ENCODE measurements around the gene C6orf58.

DNA sequence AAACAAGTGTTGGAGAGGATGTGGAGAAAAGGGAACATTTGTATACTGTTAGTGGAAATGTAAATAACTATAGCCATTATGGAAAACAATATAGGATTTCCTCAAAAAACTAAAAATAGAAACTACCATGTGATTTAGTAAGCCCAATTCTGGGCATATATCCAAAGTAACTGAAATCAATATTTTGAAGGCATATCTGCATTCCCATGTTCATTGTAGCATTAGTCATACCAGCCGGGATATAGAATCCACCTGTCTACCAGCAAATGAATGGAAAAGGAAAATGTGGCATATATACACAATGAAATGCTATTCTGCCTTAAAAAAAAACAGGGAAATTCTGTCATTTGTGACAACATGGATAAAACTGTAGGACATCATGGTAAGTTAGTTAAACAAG is 15.3 kb upstream of the C6orf58 start:
- TF ChIP-seq, protein P1, sequence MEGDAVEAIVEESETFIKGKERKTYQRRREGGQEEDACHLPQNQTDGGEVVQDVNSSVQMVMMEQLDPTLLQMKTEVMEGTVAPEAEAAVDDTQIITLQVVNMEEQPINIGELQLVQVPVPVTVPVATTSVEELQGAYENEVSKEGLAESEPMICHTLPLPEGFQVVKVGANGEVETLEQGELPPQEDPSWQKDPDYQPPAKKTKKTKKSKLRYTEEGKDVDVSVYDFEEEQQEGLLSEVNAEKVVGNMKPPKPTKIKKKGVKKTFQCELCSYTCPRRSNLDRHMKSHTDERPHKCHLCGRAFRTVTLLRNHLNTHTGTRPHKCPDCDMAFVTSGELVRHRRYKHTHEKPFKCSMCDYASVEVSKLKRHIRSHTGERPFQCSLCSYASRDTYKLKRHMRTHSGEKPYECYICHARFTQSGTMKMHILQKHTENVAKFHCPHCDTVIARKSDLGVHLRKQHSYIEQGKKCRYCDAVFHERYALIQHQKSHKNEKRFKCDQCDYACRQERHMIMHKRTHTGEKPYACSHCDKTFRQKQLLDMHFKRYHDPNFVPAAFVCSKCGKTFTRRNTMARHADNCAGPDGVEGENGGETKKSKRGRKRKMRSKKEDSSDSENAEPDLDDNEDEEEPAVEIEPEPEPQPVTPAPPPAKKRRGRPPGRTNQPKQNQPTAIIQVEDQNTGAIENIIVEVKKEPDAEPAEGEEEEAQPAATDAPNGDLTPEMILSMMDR (IDR thresholded peaks at IDR 0.05; ENCODE audit: low read depth, low read length, poor library complexity, severe bottlenecking): no peak
- no peak for TF ChIP-seq EZH2phosphoT487 (IDR thresholded peaks at IDR 0.05; ENCODE audit: borderline replicate concordance, low read length)

Data from DOHH2 (cell line).